ENCODE results near the gene ZNF443. TPM values are rescaled to one million over a fixed set of nuclear protein-coding genes. Genes with fewer than 3 reads are reported as not detected.
"Not testable (repeated sequence)": the region's sequence is repeated elsewhere in the genome, so short reads cannot be mapped to it uniquely, and the experiment has no call there.

Gene ZNF443
- total RNA-seq, 1 donor from 2014 or later: 3.8 TPM

DNA sequence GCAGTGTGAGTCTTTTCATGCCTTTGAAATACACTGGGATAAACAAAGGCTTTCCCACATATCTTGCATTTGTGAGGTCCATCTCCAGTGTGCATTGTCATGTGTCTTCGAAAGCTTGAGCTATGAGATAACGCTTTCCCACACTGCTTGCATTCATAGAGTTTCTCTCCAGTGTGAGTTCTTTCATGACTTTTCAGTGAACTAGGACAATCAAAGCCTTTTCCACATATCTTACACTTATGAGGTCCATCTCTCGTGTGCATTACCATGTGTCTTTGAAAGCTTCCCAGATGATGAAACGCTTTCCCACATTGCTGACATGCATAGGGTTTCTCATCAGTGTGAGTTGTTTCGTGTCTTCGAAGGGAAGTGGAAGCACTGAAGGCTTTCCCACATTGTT, 49.7 kb downstream of the ZNF443 start:
- peaks cover 68% of the 10 kb centered on the region for H3K9me3 Mint-ChIP-seq
- H3K27me3 Mint-ChIP-seq (ENCODE audit: insufficient read depth); DNase-seq (ENCODE audit: low spot score); intact Hi-C loops (cut with micrococcal nuclease); H3K4me3 Mint-ChIP-seq; H3K4me1 Mint-ChIP-seq (ENCODE audit: low read depth); H3K27ac Mint-ChIP-seq: not testable (repeated sequence)
- H3K36me3 Mint-ChIP-seq (ENCODE audit: low read depth): peaks cover 43% of the 10 kb centered on the region

DNA sequence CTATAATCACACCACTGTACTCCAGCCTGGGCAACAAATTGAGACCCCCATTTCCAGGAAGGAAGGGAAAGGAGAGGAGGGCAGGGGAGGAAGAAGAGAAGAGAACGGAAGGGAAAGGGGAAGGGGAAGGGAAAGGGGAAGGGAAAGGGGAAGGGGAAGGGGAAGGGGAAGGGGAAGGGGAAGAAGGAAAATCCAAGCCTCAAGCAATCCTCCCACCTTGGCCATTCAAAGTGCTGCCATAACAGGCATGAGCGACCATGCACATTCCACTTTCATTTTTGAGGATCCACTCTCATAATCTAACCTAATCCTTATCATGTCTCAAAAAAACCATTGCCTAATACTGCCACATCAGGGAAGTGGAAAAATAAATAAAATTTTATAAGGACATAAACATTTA, 54.5 kb downstream of the ZNF443 start:
- H3K4me3 Mint-ChIP-seq; DNase-seq (ENCODE audit: low spot score); H3K27me3 Mint-ChIP-seq (ENCODE audit: insufficient read depth); H3K27ac Mint-ChIP-seq; H3K4me1 Mint-ChIP-seq (ENCODE audit: low read depth); intact Hi-C loops (cut with micrococcal nuclease): not testable (repeated sequence)
- H3K9me3 Mint-ChIP-seq: peaks cover 51% of the 10 kb centered on the region
- peaks cover 21% of the 10 kb centered on the region for H3K36me3 Mint-ChIP-seq (ENCODE audit: low read depth)

DNA sequence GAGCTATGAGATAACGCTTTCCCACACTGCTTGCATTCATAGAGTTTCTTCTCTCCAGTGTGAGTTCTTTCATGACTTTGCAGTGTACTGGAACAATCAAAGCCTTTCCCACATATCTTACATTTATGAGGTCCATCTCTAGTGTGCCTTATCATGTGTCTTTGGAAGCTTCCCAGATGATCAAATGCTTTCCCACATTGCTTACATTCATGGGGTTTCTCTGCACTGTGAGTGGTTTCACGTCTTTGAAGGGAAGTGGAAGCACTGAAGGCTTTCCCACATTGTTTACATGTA, 60.4 kb downstream of the ZNF443 start:
- intact Hi-C loops (cut with micrococcal nuclease): no loop called here
- Mint-ChIP-seq H3K4me3 (no peak overlapping the region), H3K36me3 (ENCODE audit: low read depth) (peaks cover 5% of the 10 kb centered on the region), H3K27me3 (ENCODE audit: insufficient read depth) (no peaks in the 10 kb centered on the region), H3K9me3 (peaks cover 64% of the 10 kb centered on the region), H3K4me1 (ENCODE audit: low read depth) (no peaks in the 10 kb centered on the region), H3K27ac (no peak overlapping the region)
- no peak for DNase-seq (ENCODE audit: low spot score)

DNA sequence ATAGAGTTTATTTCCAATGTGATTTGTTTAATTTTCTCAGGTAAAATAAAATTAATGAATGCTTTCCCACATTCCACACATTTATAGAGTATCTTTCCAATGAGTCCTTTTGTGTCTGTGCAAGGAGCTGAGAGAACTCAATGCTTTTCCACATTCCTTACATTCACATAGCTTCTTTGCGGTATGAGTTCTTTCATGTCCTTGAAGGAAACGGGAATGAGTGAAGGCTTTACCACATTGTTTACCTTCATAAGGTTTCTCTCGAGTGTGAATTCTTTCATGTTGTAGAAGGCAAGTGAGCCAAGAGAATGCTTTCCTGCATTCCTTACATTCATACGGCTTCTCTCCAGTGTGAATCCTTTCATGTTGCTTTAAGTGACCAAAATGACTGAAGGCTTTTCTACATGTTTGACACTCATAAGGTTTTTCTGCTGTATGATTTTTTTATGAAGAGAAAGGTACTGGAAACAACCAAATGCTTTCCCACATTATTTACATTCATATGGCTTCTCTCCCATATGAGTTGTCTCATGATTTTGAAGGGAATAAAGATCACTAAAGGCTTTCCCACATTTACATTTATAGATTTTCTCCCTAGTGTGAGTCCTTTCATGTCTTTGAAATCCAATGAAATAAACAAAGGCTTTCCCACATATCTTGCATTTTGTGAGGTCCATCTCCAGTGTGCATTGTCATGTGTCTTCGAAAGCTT, 60.9 kb downstream of the ZNF443 start:
- Mint-ChIP-seq H3K4me1 (ENCODE audit: low read depth) (no peaks in the 10 kb centered on the region), H3K27me3 (ENCODE audit: insufficient read depth) (no peaks in the 10 kb centered on the region), H3K27ac (no peak overlapping the region), H3K36me3 (ENCODE audit: low read depth) (peaks cover 5% of the 10 kb centered on the region), H3K4me3 (no peak overlapping the region), H3K9me3 (peaks cover 63% of the 10 kb centered on the region)
- intact Hi-C loops (cut with micrococcal nuclease): no loop called here
- DNase-seq (ENCODE audit: low spot score): no peak

Other genes starting within 250 kb of the ZNF443 start
- 7.4 and 10.3 TPM in 2 replicates for gene ZNF44, start 146.1 kb downstream of the ZNF443 start, total RNA-seq
- gene ZNF563, start 107.4 kb downstream of the ZNF443 start, total RNA-seq: 1.4 and 2.5 TPM in 2 replicates
- gene ZNF442, start 75.3 kb downstream of the ZNF443 start, total RNA-seq: 0.39 and 0.47 TPM in 2 replicates
- 3.1 TPM in 2 replicates for gene ZNF799, start 39.8 kb downstream of the ZNF443 start, total RNA-seq
- 0.26 TPM in 1 of 2 replicates, not detected in the other for gene ZNF709, start 43.8 kb upstream of the ZNF443 start, total RNA-seq
- gene ZNF564, start 110.5 kb upstream of the ZNF443 start, total RNA-seq: 7.4 and 8.3 TPM in 2 replicates
- gene ZNF490, start 169.8 kb upstream of the ZNF443 start, total RNA-seq: 9.2 and 9.4 TPM in 2 replicates
- gene ZNF791, start 169.9 kb upstream of the ZNF443 start, total RNA-seq: 23.5 and 29.0 TPM in 2 replicates
- 132 and 143 TPM in 2 replicates for gene MAN2B1, start 225.7 kb upstream of the ZNF443 start, total RNA-seq
- 25.6 and 27.1 TPM in 2 replicates for gene WDR83, start 225.8 kb upstream of the ZNF443 start, total RNA-seq
- gene DHPS, start 240.9 kb upstream of the ZNF443 start, total RNA-seq: 144 and 147 TPM in 2 replicates
- 0.73 TPM in 1 of 2 replicates, not detected in the other for gene GNG14, start 247.0 kb upstream of the ZNF443 start, total RNA-seq